GM19035 (cell line): ENCODE data around the gene NUTM2G.
"Not testable (repeated sequence)": the region's sequence is repeated elsewhere in the genome, so short reads cannot be mapped to it uniquely, and the experiment has no call there.

Experiments
- ATAC-seq: cut with Tn5 transposase; IDR thresholded peaks from one replicate; pipeline ENCODE4 v1.9.1; 2021; ENCODE audit not compliant: unreplicated experiment

The NUTM2G gene

DNA sequence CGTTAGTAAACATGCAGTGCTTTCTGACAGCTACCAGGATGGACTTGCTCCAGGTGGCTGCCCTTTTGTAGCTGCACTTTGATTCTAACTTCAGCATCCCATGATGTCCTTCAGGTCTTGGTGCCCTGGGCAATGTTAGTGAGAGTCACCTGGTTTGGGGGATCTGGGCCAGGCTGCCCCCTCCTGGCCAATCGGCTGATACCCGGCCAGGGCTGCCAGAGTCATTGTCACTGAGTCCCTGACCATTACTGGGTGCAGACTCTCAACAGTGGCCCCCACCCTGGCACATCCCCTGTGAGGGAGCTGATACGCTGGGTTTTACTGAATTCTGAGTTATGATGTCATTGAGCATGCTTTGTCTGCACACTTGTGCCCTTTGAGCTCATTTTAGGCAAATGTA lies 13.5 kb downstream of the NUTM2G start:
- not testable (repeated sequence) for ATAC-seq

DNA sequence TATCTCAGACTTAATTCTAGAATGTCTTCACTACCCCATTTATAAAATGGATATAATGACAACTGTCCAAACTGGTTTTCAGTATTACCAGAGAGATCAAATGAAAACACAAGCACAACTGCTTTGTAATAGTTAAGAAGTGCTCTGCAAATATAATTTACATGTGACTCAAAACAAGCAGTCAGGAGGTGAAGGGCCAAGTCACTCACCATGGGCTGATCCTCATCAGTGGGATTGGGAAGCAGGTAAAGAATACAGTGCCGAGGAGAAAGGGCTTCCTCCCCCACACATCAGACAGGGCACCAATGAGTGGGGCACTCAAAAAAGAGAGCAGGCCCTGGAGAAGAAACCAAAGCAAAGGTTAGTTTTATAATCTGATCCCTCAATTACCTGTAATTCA lies 20.7 kb downstream of the NUTM2G start:
- not testable (repeated sequence) for ATAC-seq

DNA sequence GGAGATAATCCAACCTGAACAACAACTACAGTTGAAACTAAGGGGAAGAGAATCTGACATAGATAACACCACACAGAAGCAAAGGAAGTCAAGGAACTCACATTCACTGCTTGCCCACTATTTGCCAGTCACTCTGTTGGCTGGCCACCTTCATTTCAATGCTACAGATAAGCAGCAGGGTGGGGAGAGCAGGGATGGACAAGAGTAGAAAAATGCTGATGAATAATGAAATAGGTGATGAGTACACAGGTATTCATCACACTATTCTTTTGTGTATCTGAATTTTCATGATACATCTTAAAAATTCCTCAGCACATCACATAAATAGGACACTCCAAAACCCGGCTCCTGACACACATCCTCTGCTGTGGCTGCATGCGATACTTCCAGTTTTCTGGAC lies 21.9 kb downstream of the NUTM2G start:
- ATAC-seq: not testable (repeated sequence)

- ATAC-seq: not testable (repeated sequence)
Measured at GRCh38 chr9:96967591-96967990, 38.9 kb downstream of the NUTM2G start.

DNA sequence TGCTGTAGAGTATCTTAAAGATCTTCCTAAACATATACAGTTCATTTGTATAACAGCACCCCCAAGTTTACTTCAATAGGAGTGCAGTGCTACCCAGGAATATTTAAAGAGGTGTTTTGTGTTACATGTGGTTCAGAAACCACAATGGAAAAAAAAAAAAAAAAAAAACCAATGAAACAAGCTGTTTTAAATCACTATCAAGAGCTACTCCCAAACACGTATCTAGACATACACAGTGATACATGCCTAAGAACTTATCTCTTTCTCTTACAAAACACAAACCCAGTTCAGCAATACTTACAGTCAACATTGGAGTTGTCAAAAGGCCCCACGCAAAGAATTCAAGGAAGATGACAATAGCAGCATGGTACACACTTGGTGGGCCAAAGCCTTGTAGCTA lies 43.9 kb downstream of the NUTM2G start:
- ATAC-seq: not testable (repeated sequence)

DNA sequence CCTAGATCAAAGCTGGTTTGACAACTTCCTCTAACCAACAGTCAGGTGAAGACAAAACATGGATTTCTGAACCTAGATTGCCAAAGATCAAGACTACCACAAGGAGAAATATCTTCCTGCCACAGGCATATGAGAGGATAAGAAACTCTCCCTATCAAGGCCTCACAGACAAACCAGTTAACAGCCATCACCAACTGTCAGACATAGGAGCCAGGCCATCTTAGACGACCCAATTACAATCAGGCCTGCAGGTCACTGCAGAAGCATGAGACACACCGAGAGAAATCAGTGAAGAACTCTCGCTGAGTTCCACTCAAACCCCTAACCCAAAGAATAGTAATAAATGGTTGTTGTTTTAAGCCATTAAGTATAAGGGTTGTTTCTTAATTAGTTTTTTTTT lies 45.4 kb downstream of the NUTM2G start:
- ATAC-seq: not testable (repeated sequence)

- ATAC-seq: not testable (repeated sequence)
Measured at GRCh38 chr9:96983496-96984122, 55.0 kb downstream of the NUTM2G start.

DNA sequence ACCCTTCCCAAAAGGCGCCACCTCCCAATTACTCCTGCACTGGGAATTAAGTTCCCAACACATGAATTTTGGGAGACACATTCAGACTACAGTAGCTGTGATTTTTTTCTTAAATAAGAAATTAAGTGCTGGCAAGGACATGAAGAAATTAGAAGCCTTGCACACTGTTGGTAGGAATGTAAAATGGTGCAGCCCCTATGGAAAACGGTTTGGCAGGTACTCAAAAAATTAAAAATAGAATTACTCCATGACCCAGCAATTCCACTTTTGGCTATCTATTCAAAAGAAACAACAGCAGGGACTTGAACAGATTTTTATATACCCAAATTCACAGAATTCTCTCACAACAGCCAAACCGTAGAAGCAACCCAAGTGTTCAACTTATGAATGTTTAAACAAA lies 55.5 kb downstream of the NUTM2G start:
- not testable (repeated sequence) for ATAC-seq

DNA sequence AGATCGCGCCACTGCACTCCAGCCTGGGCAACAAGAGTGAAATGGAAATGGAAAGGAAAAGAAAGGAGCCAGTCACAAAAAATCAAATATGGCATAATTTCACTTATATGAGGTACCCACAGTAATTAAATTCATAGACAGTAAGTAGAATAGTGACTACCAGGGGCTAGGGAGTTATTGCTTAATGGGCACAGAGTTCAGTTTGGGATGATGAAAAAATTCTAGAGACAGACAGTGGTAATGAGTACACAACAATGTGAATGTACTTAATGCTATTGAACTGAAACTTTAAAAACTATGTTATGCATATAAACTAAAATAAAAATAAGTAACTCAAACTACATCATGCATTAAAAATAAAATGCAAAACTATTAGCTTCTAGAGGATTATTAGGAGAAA lies 56.2 kb downstream of the NUTM2G start:
- not testable (repeated sequence) for ATAC-seq
